CD4-positive, alpha-beta memory T cell (primary cell): ENCODE data around the gene PXMP4. TPM values are rescaled to one million over a fixed set of nuclear protein-coding genes. Genes with fewer than 3 reads are reported as not detected.
A peak's percentile ranks its signal among the peaks of the same experiment; 100 is the strongest.
"Not testable (repeated sequence)": the region's sequence is repeated elsewhere in the genome, so short reads cannot be mapped to it uniquely, and the experiment has no call there.

Experiments
- CTCF ChIA-PET: fragments of 350-600 bp; sonication (Branson Sonifier 250); formaldehyde crosslinking; loops from one replicate; lab custom pipeline; 2021; ENCODE audit warnings: inconsistent platforms; ENCODE audit not compliant: partially characterized antibody; lab: Charles Lee
- POLR2A ChIA-PET: fragments of 350-600 bp; sonication (Branson Sonifier 250); formaldehyde crosslinking; loops from one replicate; lab custom pipeline; 2021; ENCODE audit not compliant: partially characterized antibody; lab: Charles Lee
- DNase-seq, 5 donors: peaks; one replicate each; pipeline versions ENCODE4 v3.0.0 to v3.0.0-alpha.2; 2020 to 2022; ENCODE audit warnings: mixed read lengths in 1 of 5
- H3K27ac ChIP-seq: one replicate; pipeline ENCODE4 v1.7.0; 2013; ENCODE audit warnings: low read depth, low read length
- H3K27me3 ChIP-seq: 2 replicates; pipeline ENCODE4 v1.7.0; 2013; ENCODE audit warnings: mild to moderate bottlenecking, low read length, moderate library complexity; ENCODE audit not compliant: insufficient read depth
- H3K36me3 ChIP-seq: 2 replicates; pipeline ENCODE4 v1.7.0; 2013; ENCODE audit warnings: mild to moderate bottlenecking, low read length, moderate library complexity; ENCODE audit not compliant: insufficient read depth
- H3K4me1 ChIP-seq: 2 replicates; pipeline ENCODE4 v1.7.0; 2013; ENCODE audit warnings: mild to moderate bottlenecking, low read length, moderate library complexity; ENCODE audit not compliant: insufficient read depth
- H3K4me3 ChIP-seq, 2 donors: one replicate each; pipeline ENCODE4 v1.7.0; 2013; ENCODE audit warnings: low read length in 2 of 2, mild to moderate bottlenecking in 1 of 2
- H3K9me3 ChIP-seq, 2 donors: one replicate each; pipeline ENCODE4 v1.7.0; 2013; ENCODE audit warnings: low read length in 2 of 2, control low read depth in 1 of 2; ENCODE audit not compliant: control insufficient read depth in 1 of 2
- H3K27ac Mint-ChIP-seq, 7 donors: one replicate each; pipeline ENCODE4 v1.8.0; 2020 to 2021; ENCODE audit warnings: mixed read lengths in 7 of 7, mild to moderate bottlenecking in 6 of 7, inconsistent platforms in 3 of 7, moderate library complexity in 3 of 7
- H3K27me3 Mint-ChIP-seq, 2 donors: one replicate each; pipeline ENCODE4 v1.8.0; 2020 to 2021; ENCODE audit warnings: mixed read lengths in 2 of 2
- H3K36me3 Mint-ChIP-seq, 2 donors: one replicate each; pipeline ENCODE4 v1.8.0; 2020 to 2021; ENCODE audit warnings: mixed read lengths in 2 of 2, inconsistent platforms in 1 of 2, mild to moderate bottlenecking in 1 of 2
- H3K4me1 Mint-ChIP-seq, 4 donors: one replicate each; pipeline ENCODE4 v1.8.0; 2020 to 2021; ENCODE audit warnings: mixed read lengths in 4 of 4, mild to moderate bottlenecking in 1 of 4
- H3K4me3 Mint-ChIP-seq, 8 donors: one replicate each; pipeline ENCODE4 v1.8.0; 2020 to 2021; ENCODE audit warnings: mixed read lengths in 8 of 8, mild to moderate bottlenecking in 7 of 8, moderate library complexity in 6 of 8, inconsistent platforms in 3 of 8
- H3K9me3 Mint-ChIP-seq, 8 donors: one replicate each; pipeline ENCODE4 v1.8.0; 2020 to 2021; ENCODE audit warnings: mixed read lengths in 8 of 8, mild to moderate bottlenecking in 5 of 8, inconsistent platforms in 3 of 8, moderate library complexity in 1 of 8
- intact Hi-C: fragments of 100-400 bp; cut with micrococcal nuclease; formaldehyde crosslinking; loops from one replicate; pipeline ENCODE4 v1.15.1; 2023
- polyA plus RNA-seq, 2 donors: library from polyadenylated mRNA; unstranded; fragments of 300-500 nt; fragmentation: Illumina TruSeq; gene quantifications; one replicate each; pipeline ENCODE4 v1.2.3, GENCODE V29; 2021
- total RNA-seq, 2 experiments: library from RNA; stranded (reverse); gene quantifications; one replicate each; pipeline ENCODE4 v1.2.3, GENCODE V29; 2021

Gene PXMP4
- total and polyA plus RNA-seq, 4 experiments from 2014 or later, result 6.3 to 16.4 (median 16.0) TPM

DNA sequence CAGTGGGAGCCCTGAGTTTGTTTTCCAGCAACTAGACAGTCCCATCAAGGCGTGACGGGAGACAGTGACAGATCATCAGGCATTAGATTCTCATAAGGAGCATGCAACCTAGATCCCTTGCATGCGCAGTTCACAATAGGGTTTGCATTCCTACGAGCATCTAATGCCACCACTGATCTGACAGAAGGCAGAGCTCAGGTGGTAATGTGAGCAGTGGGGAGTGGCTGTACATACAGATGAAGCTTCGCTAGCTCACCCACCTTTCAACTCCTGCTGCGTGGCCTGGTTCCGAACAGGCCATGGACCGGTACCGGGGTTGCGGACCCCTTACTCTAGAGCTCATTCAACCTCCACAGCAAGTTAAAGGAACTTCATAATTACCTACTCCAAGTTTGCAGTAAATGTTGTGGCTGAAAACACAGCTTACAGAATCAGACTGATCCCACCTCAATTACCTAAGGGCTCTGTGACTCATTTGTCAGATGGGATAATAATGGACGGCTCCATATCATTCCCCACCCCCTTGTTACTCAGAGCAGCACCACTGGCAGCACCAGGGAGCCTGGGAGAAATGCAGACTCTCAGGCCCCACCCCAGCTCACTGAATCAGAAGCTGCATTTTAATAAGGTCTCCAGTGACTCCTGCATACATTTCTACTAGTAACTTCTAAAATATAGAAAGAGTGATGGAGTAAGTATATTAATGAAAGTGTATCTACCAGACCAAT, 15.7 kb downstream of the PXMP4 start:
- ChIA-PET POLR2A (no interaction called here), CTCF (interaction anchor here (0.7 kb wide), 1 partner anchor 610 kb away, joined by 3 read pairs; no protein-coding TSS in a partner anchor)
- H3K9me3 Mint-ChIP-seq, result no peaks in the 10 kb centered on the region
- peaks cover 6% of the 10 kb centered on the region for H3K36me3 ChIP-seq
- no peak overlapping the region for H3K4me3 Mint-ChIP-seq
- H3K4me3 ChIP-seq, result no peak overlapping the region
- peak overlapping the region in 1 of 7 donors; percentile 78 for H3K27ac Mint-ChIP-seq
- H3K9me3 ChIP-seq, result no peaks in the 10 kb centered on the region
- H3K36me3 Mint-ChIP-seq, result peaks cover 6 to 14% of the 10 kb centered on the region in 2 donors
- no peak for DNase-seq
- no peaks in the 10 kb centered on the region for H3K27me3 ChIP-seq
- intact Hi-C loops, result no loop called here
- no peaks in the 10 kb centered on the region for H3K4me1 ChIP-seq
- H3K27me3 Mint-ChIP-seq, result no peaks in the 10 kb centered on the region
- no peak overlapping the region for H3K27ac ChIP-seq
- H3K4me1 Mint-ChIP-seq, result peaks cover 0 to 3% (median 0%) of the 10 kb centered on the region in 4 donors

DNA sequence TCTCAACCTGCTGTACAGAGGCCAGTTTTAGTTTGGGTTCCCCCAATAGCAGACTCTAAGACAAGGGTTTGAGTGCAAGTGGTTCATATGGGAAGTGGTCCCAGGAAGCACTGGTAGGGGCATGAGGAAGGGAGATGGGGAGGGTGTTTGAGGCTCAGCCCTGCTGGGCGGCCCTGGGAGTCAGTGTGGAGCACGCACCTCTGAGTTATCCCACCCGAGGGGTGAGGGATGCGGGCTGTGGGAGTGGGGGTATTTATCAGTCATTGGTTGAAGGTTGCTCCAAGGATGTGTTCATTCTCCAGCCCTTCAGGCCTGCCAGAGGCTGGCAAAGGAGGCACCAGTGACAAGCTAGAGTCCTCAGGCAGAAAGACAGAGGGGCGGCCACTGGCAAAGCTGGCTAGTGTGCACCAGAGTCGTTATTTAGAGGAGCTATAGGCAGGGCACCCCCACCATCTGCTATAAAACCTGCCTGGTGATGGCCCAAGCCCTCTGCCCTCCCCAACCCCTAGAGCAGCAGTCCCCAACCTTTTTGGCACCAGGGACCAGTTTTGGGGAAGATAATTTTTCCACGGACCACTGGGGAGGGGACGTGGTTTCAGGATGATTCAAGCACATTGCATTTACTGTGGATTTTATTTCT, 16.5 kb downstream of the PXMP4 start:
- H3K4me3 ChIP-seq, result no peak overlapping the region
- H3K36me3 ChIP-seq, result peaks cover 6% of the 10 kb centered on the region
- CTCF ChIA-PET, result no interaction called here
- no peaks in the 10 kb centered on the region for H3K9me3 ChIP-seq
- intact Hi-C loops, result no loop called here
- H3K9me3 Mint-ChIP-seq, result no peaks in the 10 kb centered on the region
- no peak overlapping the region for H3K4me3 Mint-ChIP-seq
- H3K27ac Mint-ChIP-seq, result no peak overlapping the region
- no peaks in the 10 kb centered on the region for H3K27me3 Mint-ChIP-seq
- no peaks in the 10 kb centered on the region for H3K4me1 Mint-ChIP-seq
- no peaks in the 10 kb centered on the region for H3K27me3 ChIP-seq
- DNase-seq, result no peak
- no peaks in the 10 kb centered on the region for H3K4me1 ChIP-seq
- POLR2A ChIA-PET, result no interaction called here
- H3K36me3 Mint-ChIP-seq, result peaks cover 6 to 14% of the 10 kb centered on the region in 2 donors
- no peak overlapping the region for H3K27ac ChIP-seq

DNA sequence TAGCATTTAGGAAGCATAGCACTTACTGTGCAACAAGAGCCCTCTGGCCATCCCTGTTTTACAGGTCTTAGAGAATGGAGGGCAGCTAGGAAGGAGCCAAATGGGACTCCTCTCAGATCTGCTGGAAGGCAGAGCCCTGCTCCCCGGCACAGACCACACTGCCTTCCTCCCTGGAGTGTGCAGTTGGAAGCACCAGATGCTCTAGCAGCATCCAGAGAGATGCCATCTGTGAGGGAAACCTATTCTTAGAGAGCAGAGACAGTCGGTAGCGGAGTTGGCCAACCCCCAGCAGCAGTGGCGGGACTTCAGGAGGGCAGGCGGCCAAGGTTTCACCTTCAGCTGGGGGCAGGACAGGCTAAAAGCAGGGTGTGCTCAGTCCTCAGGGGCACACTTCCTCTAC, 17.2 kb downstream of the PXMP4 start:
- CTCF ChIA-PET, result no interaction called here
- H3K27ac Mint-ChIP-seq, result peak overlapping the region in 2 of 7 donors; percentile 20 to 25

DNA sequence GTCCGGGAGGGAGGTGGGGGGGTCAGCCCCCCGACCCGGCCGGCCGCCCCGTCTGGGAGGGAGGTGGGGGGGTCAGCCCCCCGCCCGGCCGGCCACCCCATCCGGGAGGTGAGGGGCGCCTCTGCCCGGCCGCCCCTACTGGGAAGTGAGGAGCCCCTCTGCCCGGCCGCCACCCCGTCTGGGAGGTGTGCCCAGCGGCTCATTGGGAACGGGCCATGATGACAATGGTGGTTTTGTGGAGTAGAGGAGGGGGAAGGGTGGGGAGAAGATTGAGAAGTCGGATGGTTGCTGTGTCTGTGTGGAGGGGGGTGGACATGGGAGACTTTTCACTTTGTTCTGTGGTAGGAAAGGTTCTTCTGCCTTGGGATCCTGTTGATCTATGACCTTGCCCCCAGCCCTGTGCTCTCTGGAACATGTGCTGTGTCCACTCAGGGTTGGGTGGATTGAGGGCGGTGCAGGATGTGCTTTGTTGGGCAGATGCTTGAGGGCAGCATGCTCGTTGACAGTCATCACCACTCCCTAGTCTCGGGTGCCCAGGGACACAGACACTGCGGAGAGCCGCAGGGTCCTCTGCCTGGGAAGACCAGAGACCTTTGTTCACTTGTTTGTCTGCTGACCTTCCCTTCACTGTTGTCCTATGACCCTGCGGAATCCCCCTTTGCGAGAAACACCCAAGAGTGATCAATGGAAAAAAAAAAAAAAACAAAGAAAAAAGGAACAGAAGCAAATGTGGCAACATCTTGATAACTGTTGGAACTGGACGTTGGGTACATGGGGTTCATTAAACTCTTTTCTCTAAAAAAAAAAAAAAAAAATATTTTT, 18.3 kb downstream of the PXMP4 start:
- H3K36me3 Mint-ChIP-seq, result peaks cover 0 to 6% of the 10 kb centered on the region in 2 donors
- no peaks in the 10 kb centered on the region for H3K9me3 ChIP-seq
- H3K4me1 ChIP-seq, result no peaks in the 10 kb centered on the region
- intact Hi-C loops, result no loop called here
- H3K9me3 Mint-ChIP-seq, result peaks cover 0 to 4% (median 0%) of the 10 kb centered on the region in 8 donors
- no peaks in the 10 kb centered on the region for H3K36me3 ChIP-seq
- no peak overlapping the region for H3K4me3 ChIP-seq
- H3K4me1 Mint-ChIP-seq, result no peaks in the 10 kb centered on the region
- H3K4me3 Mint-ChIP-seq, result no peak overlapping the region
- H3K27me3 ChIP-seq, result no peaks in the 10 kb centered on the region
- DNase-seq, result no peak
- H3K27ac ChIP-seq, result no peak overlapping the region
- ChIA-PET POLR2A (no interaction called here), CTCF (no interaction called here)
- no peaks in the 10 kb centered on the region for H3K27me3 Mint-ChIP-seq
- no peak overlapping the region for H3K27ac Mint-ChIP-seq

More for the DNA sequence above, 17.2 kb downstream of the PXMP4 start:
- peaks cover 6% of the 10 kb centered on the region for H3K36me3 ChIP-seq
- no peaks in the 10 kb centered on the region for H3K4me1 ChIP-seq
- Mint-ChIP-seq H3K4me1 (no peaks in the 10 kb centered on the region), H3K4me3 (no peak overlapping the region), H3K36me3 (peaks cover 6 to 14% of the 10 kb centered on the region in 2 donors), H3K27me3 (no peaks in the 10 kb centered on the region), H3K9me3 (peaks cover 0 to 2% (median 0%) of the 10 kb centered on the region in 8 donors)
- intact Hi-C loops, result no loop called here
- DNase-seq, result no peak
- H3K27me3 ChIP-seq, result no peaks in the 10 kb centered on the region
- no peak overlapping the region for H3K27ac ChIP-seq
- no peak overlapping the region for H3K4me3 ChIP-seq
- POLR2A ChIA-PET, result no interaction called here
- no peaks in the 10 kb centered on the region for H3K9me3 ChIP-seq

DNA sequence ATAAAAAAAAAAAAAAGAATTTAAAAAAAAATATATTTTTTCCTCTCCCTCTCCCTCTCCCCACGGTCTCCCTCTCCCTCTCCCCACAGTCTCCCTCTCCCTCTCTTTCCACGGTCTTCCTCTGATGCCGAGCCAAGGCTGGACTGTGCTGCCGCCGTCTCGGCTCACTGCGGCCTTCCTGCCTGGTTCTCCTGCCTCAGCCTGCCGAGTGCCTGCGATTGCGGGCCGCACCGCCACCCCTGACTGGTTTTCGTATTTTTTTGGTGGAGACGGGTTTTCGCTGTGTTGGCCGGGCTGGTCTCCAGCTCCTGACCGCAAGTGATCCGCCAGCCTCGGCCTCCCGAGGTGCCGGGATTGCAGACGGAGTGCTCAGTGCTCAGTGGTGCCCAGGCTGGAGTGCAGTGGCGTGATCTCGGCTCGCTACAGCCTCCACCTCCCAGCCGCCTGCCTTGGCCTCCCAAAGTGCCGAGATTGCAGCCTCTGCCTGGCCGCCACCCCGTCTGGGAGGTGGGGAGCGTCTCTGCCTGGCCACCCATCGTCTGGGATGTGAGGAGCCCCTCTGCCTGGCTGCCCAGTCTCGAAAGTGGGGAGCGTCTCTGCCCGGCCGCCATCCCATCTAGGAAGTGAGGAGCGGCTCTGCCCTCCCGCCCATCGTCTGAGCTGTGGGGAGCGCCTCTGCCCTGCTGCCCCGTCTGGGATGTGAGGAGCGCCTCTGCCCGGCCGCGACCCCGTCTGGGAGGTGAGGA, 19.2 kb downstream of the PXMP4 start:
- H3K27me3 Mint-ChIP-seq, H3K27ac ChIP-seq, POLR2A ChIA-PET, intact Hi-C loops, H3K36me3 Mint-ChIP-seq, H3K4me1 ChIP-seq, H3K4me3 ChIP-seq, H3K27me3 ChIP-seq, H3K4me3 Mint-ChIP-seq, DNase-seq, H3K27ac Mint-ChIP-seq, CTCF ChIA-PET, H3K4me1 Mint-ChIP-seq, H3K9me3 ChIP-seq, H3K36me3 ChIP-seq, H3K9me3 Mint-ChIP-seq: not testable (repeated sequence)

DNA sequence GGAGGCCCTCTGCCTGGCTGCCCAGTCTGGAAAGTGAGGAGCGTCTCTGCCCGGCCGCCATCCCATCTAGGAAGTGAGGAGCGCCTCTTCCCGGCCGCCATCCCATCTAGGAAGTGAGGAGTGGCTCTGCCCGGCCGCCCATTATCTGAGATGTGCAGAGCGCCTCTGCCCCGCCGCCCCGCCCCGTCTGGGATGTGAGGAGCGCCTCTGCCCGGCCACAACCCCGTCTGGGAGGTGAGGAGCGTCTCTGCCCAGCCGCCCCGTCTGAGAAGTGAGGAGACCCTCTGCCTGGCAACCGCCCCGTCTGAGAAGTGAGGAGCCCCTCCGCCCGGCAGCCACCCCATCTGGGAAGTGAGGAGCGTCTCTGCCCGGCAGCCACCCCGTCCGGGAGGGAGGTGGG, 21.1 kb downstream of the PXMP4 start:
- H3K27me3 ChIP-seq, CTCF ChIA-PET, H3K36me3 Mint-ChIP-seq, H3K4me3 Mint-ChIP-seq, intact Hi-C loops, H3K4me1 ChIP-seq, H3K27ac ChIP-seq, H3K36me3 ChIP-seq, H3K4me1 Mint-ChIP-seq, H3K4me3 ChIP-seq, H3K9me3 ChIP-seq, H3K9me3 Mint-ChIP-seq, H3K27ac Mint-ChIP-seq, H3K27me3 Mint-ChIP-seq, POLR2A ChIA-PET, DNase-seq: not testable (repeated sequence)
